Ascending aorta (tissue), 2 donors: ENCODE data around the gene PDK2. TPM values are rescaled to one million over a fixed set of nuclear protein-coding genes. Genes with fewer than 3 reads are reported as not detected.

Experiments
- DNase-seq, 2 donors: peaks; one replicate each; pipeline ENCODE4 v3.0.0-alpha.2; 2019; ENCODE audit warnings: low spot score in 2 of 2
- H3K27ac ChIP-seq, 2 donors: fragments of 200-600 bp; sonication (generic); one replicate each; pipeline ENCODE4 v1.5.1; 2016 to 2017; ENCODE audit warnings: mild to moderate bottlenecking in 1 of 2
- H3K27me3 ChIP-seq: fragments of 200-600 bp; sonication (generic); one replicate; pipeline ENCODE4 v1.5.1; 2017
- H3K36me3 ChIP-seq, 2 donors: fragments of 200-600 bp; sonication (generic); one replicate each; pipeline ENCODE4 v1.5.1; 2016
- H3K4me1 ChIP-seq, 2 donors: fragments of 200-600 bp; sonication (generic); one replicate each; pipeline ENCODE4 v1.5.1; 2016 to 2017; ENCODE audit warnings: mild to moderate bottlenecking in 1 of 2
- H3K4me3 ChIP-seq, 2 donors: fragments of 200-600 bp; sonication (generic); one replicate each; pipeline ENCODE4 v1.5.1; 2016 to 2017; ENCODE audit warnings: mild to moderate bottlenecking in 1 of 2
- H3K9me3 ChIP-seq, 2 donors: fragments of 200-600 bp; sonication (generic); one replicate each; pipeline ENCODE4 v1.5.1; 2016
- intact Hi-C: fragments of 100-400 bp; cut with DNase I; formaldehyde crosslinking; loops from one replicate; pipeline ENCODE4 v1.15.1; 2023
- total RNA-seq: library from RNA; depleted of rRNA; stranded (reverse); fragments of >200 nt; gene quantifications from one replicate; pipeline ENCODE4 v1.1.0, GENCODE V29; 2016
- TF ChIP-seq, protein P1 (sequence below), 3 experiments: fragments of 200-600 bp in 2 of 3; fragments of 450-650 bp in 1 of 3; sonication (generic) in 2 of 3; IDR thresholded peaks; one replicate each; pipeline ENCODE4 v1.5.1; 2016 to 2019; ENCODE audit warnings: antibody characterized with exemption in 3 of 3, mild to moderate bottlenecking in 1 of 3, moderate library complexity in 1 of 3

Gene PDK2
- total RNA-seq, 1 donor from 2014 or later = 73.5 TPM

DNA sequence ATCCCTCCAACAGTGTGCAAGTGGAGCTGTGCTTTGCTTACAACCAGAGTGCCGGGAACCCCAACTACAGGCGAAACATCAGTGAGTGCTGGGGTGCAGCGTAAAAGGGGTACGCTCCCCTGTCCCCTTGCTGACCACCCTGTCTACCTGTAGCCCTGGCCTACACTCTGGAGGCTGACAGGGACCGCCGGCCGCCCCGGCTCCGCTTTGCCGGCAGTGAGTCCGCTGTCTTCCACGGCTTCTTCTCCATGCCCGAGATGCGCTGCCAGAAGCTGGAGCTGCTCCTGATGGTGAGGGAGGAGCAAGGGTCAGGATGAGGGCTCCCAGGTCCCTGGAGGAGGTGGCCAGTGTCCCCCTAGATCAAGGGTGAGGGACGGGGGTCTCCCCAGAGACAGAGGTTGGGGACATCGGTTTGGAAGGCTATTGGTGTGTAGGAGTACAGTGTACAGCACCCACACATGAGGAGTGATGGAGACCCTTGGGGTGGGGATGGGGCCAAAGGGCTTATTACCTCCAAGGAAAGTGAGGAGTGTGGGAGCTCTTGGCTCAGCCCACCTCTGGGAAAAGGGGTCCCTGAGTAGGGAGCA lies 19.6 kb upstream of the PDK2 start:
- intact Hi-C loops = no loop called here
- DNase-seq = no peak
- peaks cover 0 to 7% of the 10 kb centered on the region in 2 donors for H3K4me1 ChIP-seq
- H3K27ac ChIP-seq = peak overlapping the region; percentile 35 to 47
- H3K4me3 ChIP-seq = no peak overlapping the region
- TF ChIP-seq, protein P1, sequence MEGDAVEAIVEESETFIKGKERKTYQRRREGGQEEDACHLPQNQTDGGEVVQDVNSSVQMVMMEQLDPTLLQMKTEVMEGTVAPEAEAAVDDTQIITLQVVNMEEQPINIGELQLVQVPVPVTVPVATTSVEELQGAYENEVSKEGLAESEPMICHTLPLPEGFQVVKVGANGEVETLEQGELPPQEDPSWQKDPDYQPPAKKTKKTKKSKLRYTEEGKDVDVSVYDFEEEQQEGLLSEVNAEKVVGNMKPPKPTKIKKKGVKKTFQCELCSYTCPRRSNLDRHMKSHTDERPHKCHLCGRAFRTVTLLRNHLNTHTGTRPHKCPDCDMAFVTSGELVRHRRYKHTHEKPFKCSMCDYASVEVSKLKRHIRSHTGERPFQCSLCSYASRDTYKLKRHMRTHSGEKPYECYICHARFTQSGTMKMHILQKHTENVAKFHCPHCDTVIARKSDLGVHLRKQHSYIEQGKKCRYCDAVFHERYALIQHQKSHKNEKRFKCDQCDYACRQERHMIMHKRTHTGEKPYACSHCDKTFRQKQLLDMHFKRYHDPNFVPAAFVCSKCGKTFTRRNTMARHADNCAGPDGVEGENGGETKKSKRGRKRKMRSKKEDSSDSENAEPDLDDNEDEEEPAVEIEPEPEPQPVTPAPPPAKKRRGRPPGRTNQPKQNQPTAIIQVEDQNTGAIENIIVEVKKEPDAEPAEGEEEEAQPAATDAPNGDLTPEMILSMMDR (IDR thresholded peaks at IDR 0.05) = no peak
- H3K9me3 ChIP-seq = no peaks in the 10 kb centered on the region
- H3K27me3 ChIP-seq = no peaks in the 10 kb centered on the region
- H3K36me3 ChIP-seq = peaks cover 91 to 99% of the 10 kb centered on the region in 2 donors

DNA sequence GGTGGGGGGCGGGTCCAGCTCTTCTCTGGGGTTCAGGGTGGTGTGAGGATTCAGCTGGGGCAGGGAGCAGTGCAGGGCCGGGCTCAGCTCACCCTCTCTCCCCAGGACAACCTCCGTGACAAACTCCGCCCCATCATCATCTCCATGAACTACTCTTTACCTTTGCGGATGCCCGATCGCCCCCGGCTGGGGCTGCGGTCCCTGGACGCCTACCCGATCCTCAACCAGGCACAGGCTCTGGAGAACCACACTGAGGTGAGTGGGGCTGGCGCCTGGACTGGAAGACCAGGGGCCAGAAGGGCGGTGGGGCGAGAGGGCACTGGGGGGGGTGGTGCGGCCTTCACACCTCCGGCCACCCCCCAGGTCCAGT lies 18.9 kb upstream of the PDK2 start:
- Histone ChIP-seq H3K4me1 (peaks cover 0 to 7% of the 10 kb centered on the region in 2 donors), H3K9me3 (no peaks in the 10 kb centered on the region), H3K36me3 (peaks cover 91 to 99% of the 10 kb centered on the region in 2 donors), H3K4me3 (no peak overlapping the region), H3K27ac (peak overlapping the region; percentile 35 to 47), H3K27me3 (no peaks in the 10 kb centered on the region)
- DNase-seq = no peak
- TF ChIP-seq, protein P1 (IDR thresholded peaks at IDR 0.05) = no peak
- intact Hi-C loops = no loop called here

DNA sequence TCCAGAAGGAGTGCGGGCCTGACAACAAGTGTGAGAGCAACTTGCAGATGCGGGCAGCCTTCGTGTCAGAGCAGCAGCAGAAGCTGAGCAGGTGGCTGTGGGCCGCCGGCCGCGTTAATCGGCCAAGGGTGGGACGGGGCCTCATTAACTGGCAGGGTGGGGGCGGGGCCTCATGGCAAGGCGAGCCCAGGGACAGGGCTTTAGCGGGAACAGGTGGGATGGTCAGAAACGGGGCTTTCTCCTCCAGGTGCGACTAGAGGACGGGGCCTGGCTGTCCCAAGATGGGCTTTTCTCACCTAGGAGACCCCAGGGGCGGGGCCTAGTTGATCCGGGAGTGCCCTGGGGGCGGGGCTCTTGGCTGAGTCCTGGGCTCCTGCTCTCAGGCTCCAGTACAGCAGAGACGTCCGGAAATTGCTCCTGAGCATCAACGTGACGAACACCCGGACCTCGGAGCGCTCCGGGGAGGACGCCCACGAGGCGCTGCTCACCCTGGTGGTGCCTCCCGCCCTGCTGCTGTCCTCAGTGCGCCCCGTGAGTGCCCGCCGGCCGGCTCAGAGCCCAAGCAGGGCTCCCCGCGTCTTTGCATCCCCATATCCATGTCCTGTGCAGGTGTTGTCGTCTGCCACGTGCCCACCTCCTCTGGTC lies 18.4 kb upstream of the PDK2 start:
- Histone ChIP-seq H3K9me3 (no peaks in the 10 kb centered on the region), H3K36me3 (peaks cover 91 to 99% of the 10 kb centered on the region in 2 donors), H3K4me1 (peaks cover 0 to 7% of the 10 kb centered on the region in 2 donors), H3K4me3 (no peak overlapping the region), H3K27me3 (no peaks in the 10 kb centered on the region), H3K27ac (peak overlapping the region; percentile 31 to 47)
- no peak for DNase-seq
- TF ChIP-seq, protein P1 (IDR thresholded peaks at IDR 0.05) = no peak
- intact Hi-C loops = no loop called here

DNA sequence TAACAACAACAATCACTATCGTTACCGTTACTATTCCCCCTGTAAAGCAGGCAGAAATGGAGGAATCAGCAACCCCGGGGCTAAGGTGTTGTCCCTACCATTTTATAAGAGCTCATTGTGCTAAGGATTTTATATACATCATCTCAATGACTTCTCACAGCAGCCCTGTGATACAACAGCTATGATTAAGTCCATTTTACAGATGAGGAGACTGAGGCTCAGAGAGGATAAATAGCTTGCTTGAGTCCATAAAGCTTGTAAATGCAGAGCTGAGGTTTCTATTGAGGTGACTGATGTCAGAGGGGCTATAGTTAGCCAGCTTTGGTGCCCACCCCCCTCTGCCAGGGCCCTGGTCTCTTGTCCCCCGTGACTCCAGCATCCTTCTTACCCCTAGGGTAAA lies 16.7 kb upstream of the PDK2 start:
- H3K36me3 ChIP-seq = peaks cover 88 to 100% of the 10 kb centered on the region in 2 donors
- no peak for DNase-seq
- H3K4me3 ChIP-seq = no peak overlapping the region
- intact Hi-C loops = loop anchor here (2.0 kb wide), 1 partner anchor 52 kb away; no protein-coding TSS in a partner anchor
- TF ChIP-seq, protein P1 (IDR thresholded peaks at IDR 0.05) = no peak
- H3K9me3 ChIP-seq = no peaks in the 10 kb centered on the region
- H3K27ac ChIP-seq = peak overlapping the region; percentile 60 to 68
- peaks cover 0 to 7% of the 10 kb centered on the region in 2 donors for H3K4me1 ChIP-seq
- no peaks in the 10 kb centered on the region for H3K27me3 ChIP-seq

DNA sequence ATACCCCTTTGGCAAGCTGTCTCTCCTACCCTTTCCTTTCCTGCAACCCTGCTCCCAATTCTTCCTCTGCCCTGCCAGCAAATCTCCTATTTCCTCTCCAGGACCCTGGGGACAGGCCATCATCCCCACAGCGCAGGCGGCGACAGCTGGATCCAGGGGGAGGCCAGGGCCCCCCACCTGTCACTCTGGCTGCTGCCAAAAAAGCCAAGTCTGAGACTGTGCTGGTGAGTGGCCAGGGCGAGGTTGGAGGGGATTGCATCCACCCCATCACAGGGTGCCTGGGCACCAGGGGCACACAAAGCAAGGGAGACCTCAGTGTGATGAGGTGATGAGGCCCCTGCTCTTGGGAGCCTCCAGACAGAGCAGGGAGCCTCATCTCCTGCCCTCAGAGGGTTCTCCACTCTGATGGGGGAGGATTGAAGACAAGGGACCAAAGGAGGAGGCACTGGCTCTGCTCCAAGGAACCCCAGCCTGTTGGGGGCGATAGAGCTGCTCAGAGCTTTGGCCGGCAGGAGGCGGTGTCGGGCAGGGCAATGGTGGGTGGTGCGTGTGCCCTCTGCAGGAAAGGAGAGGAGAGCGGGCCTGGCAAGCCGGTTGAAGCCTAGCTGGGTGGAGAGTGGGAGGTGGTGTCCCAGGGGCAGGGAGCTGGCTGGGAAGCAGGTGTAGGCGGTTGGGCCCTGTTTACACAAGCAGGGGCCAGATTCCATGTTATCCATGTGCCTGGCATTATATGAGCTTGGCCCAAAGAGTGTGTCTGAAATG lies 15.6 kb upstream of the PDK2 start:
- Histone ChIP-seq H3K27ac (peak overlapping the region; percentile 60 to 68), H3K4me1 (peaks cover 0 to 7% of the 10 kb centered on the region in 2 donors), H3K4me3 (no peak overlapping the region), H3K36me3 (peaks cover 77 to 93% of the 10 kb centered on the region in 2 donors), H3K27me3 (no peaks in the 10 kb centered on the region), H3K9me3 (no peaks in the 10 kb centered on the region)
- intact Hi-C loops = loop anchor here (2.0 kb wide), 2 partner anchors 25 to 53 kb away; no protein-coding TSS in a partner anchor
- DNase-seq = no peak
- TF ChIP-seq, protein P1 (IDR thresholded peaks at IDR 0.05) = peak; percentile 68 to 84 (median 82)
